Measurements from ENCODE around the gene ABLIM3. TPM values are rescaled to one million over a fixed set of nuclear protein-coding genes. Genes with fewer than 3 reads are reported as not detected.

Gene ABLIM3
- total RNA-seq, 2 experiments from 2014 or later = not detected

- DNase-seq = no peak
- Mint-ChIP-seq H3K36me3 (ENCODE audit: low read depth) (no peaks in the 10 kb centered on the region), H3K9me3 (no peaks in the 10 kb centered on the region), H3K27me3 (ENCODE audit: low read depth) (peaks cover 7% of the 10 kb centered on the region), H3K4me3 (no peak overlapping the region), H3K4me1 (ENCODE audit: low read depth) (no peaks in the 10 kb centered on the region), H3K27ac (no peak overlapping the region)
- intact Hi-C loops (cut with micrococcal nuclease) = no loop called here
- CTCF ChIA-PET = interaction anchor here (0.7 to 10.3 kb wide), 5 partner anchors 8 to 402 kb away, joined by 3 to 88 read pairs (median 5); no protein-coding TSS in a partner anchor
Observed at GRCh38 chr5:149134778-149135500, 6.4 kb upstream of the ABLIM3 start.

GRCh38 chr5:149135536-149136201 is 5.6 kb upstream of the ABLIM3 start:
- Mint-ChIP-seq H3K27me3 (ENCODE audit: low read depth) (peaks cover 7% of the 10 kb centered on the region), H3K9me3 (no peaks in the 10 kb centered on the region), H3K27ac (no peak overlapping the region), H3K4me1 (ENCODE audit: low read depth) (no peaks in the 10 kb centered on the region), H3K36me3 (ENCODE audit: low read depth) (no peaks in the 10 kb centered on the region), H3K4me3 (no peak overlapping the region)
- no peak for DNase-seq
- CTCF ChIA-PET = interaction anchor here (2.0 to 10.3 kb wide), 2 partner anchors 129 to 133 kb away, joined by 9 to 88 read pairs; no protein-coding TSS in a partner anchor
- intact Hi-C loops (cut with micrococcal nuclease) = no loop called here

GRCh38 chr5:149138182-149138923 is 2.9 kb upstream of the ABLIM3 start:
- H3K27ac Mint-ChIP-seq = no peak overlapping the region
- DNase-seq = no peak
- H3K4me3 Mint-ChIP-seq = no peak overlapping the region
- intact Hi-C loops (cut with micrococcal nuclease) = no loop called here
- no peaks in the 10 kb centered on the region for H3K36me3 Mint-ChIP-seq (ENCODE audit: low read depth)
- H3K9me3 Mint-ChIP-seq = no peaks in the 10 kb centered on the region
- peaks cover 9% of the 10 kb centered on the region for H3K27me3 Mint-ChIP-seq (ENCODE audit: low read depth)
- CTCF ChIA-PET = interaction anchor here (0.8 to 10.3 kb wide), 4 partner anchors 12 to 131 kb away, joined by 3 to 88 read pairs (median 32); no protein-coding TSS in a partner anchor
- peaks cover 2% of the 10 kb centered on the region for H3K4me1 Mint-ChIP-seq (ENCODE audit: low read depth)

- CTCF ChIA-PET = interaction anchor here (0.6 to 10.3 kb wide), 9 partner anchors 8 to 865 kb away, joined by 3 to 88 read pairs (median 5); no protein-coding TSS in a partner anchor
- no peak for DNase-seq
- no peak overlapping the region for H3K27ac Mint-ChIP-seq
- H3K4me1 Mint-ChIP-seq (ENCODE audit: low read depth) = peaks cover 2% of the 10 kb centered on the region
- intact Hi-C loops (cut with micrococcal nuclease) = loop anchor here (1.0 kb wide), 3 partner anchors 124 to 231 kb away; no protein-coding TSS in a partner anchor
- H3K27me3 Mint-ChIP-seq (ENCODE audit: low read depth) = peaks cover 12% of the 10 kb centered on the region
- H3K9me3 Mint-ChIP-seq = peaks cover 2% of the 10 kb centered on the region
- peak overlapping the region; percentile 25 for H3K4me3 Mint-ChIP-seq
- H3K36me3 Mint-ChIP-seq (ENCODE audit: low read depth) = no peaks in the 10 kb centered on the region
Observed at GRCh38 chr5:149140197-149141002, 893 bp upstream of the ABLIM3 start.

- H3K27me3 Mint-ChIP-seq (ENCODE audit: low read depth) = peaks cover 13% of the 10 kb centered on the region
- no peak for DNase-seq
- no peaks in the 10 kb centered on the region for H3K36me3 Mint-ChIP-seq (ENCODE audit: low read depth)
- no peak overlapping the region for H3K27ac Mint-ChIP-seq
- intact Hi-C loops (cut with micrococcal nuclease) = loop anchor here (1.0 kb wide), 3 partner anchors 122 to 229 kb away; no protein-coding TSS in a partner anchor
- CTCF ChIA-PET = interaction anchor here (0.6 to 10.3 kb wide), 20 partner anchors 9 to 227 kb away, joined by 3 to 88 read pairs (median 4); no protein-coding TSS in a partner anchor
- peaks cover 2% of the 10 kb centered on the region for H3K4me1 Mint-ChIP-seq (ENCODE audit: low read depth)
- H3K4me3 Mint-ChIP-seq = peak overlapping the region; percentile 45
- H3K9me3 Mint-ChIP-seq = peaks cover 2% of the 10 kb centered on the region
Observed at GRCh38 chr5:149141957-149142851, 911 bp downstream of the ABLIM3 start.

- CTCF ChIA-PET = interaction anchor here (0.8 to 10.3 kb wide), 6 partner anchors 22 to 224 kb away, joined by 3 to 88 read pairs (median 5); no protein-coding TSS in a partner anchor
- intact Hi-C loops (cut with micrococcal nuclease) = no loop called here
- peaks cover 2% of the 10 kb centered on the region for H3K9me3 Mint-ChIP-seq
Observed at GRCh38 chr5:149143470-149143869, 2.2 kb downstream of the ABLIM3 start.

GRCh38 chr5:149144637-149145036 is 3.3 kb downstream of the ABLIM3 start:
- Mint-ChIP-seq H3K27ac (no peak overlapping the region), H3K36me3 (ENCODE audit: low read depth) (no peaks in the 10 kb centered on the region), H3K4me1 (ENCODE audit: low read depth) (peaks cover 2% of the 10 kb centered on the region), H3K9me3 (peaks cover 2% of the 10 kb centered on the region), H3K27me3 (ENCODE audit: low read depth) (peaks cover 11% of the 10 kb centered on the region), H3K4me3 (no peak overlapping the region)
- no peak for DNase-seq
- CTCF ChIA-PET = interaction anchor here (0.6 to 7.7 kb wide), 5 partner anchors 122 to 227 kb away, joined by 3 to 61 read pairs (median 4); no protein-coding TSS in a partner anchor
- intact Hi-C loops (cut with micrococcal nuclease) = no loop called here

More at GRCh38 chr5:149143470-149143869, 2.2 kb downstream of the ABLIM3 start:
- H3K4me1 Mint-ChIP-seq (ENCODE audit: low read depth) = peaks cover 2% of the 10 kb centered on the region
- H3K4me3 Mint-ChIP-seq = no peak overlapping the region
- no peaks in the 10 kb centered on the region for H3K36me3 Mint-ChIP-seq (ENCODE audit: low read depth)
- no peak for DNase-seq
- no peak overlapping the region for H3K27ac Mint-ChIP-seq
- peaks cover 11% of the 10 kb centered on the region for H3K27me3 Mint-ChIP-seq (ENCODE audit: low read depth)

GRCh38 chr5:149145138-149145537 is 3.8 kb downstream of the ABLIM3 start:
- no peak overlapping the region for H3K27ac Mint-ChIP-seq
- DNase-seq = no peak
- H3K4me1 Mint-ChIP-seq (ENCODE audit: low read depth) = peaks cover 2% of the 10 kb centered on the region
- no peak overlapping the region for H3K4me3 Mint-ChIP-seq
- H3K36me3 Mint-ChIP-seq (ENCODE audit: low read depth) = no peaks in the 10 kb centered on the region
- CTCF ChIA-PET = interaction anchor here (0.6 to 7.7 kb wide), 4 partner anchors 122 to 227 kb away, joined by 3 to 61 read pairs (median 4); no protein-coding TSS in a partner anchor
- peaks cover 11% of the 10 kb centered on the region for H3K27me3 Mint-ChIP-seq (ENCODE audit: low read depth)
- intact Hi-C loops (cut with micrococcal nuclease) = no loop called here
- H3K9me3 Mint-ChIP-seq = peaks cover 2% of the 10 kb centered on the region

- H3K36me3 Mint-ChIP-seq (ENCODE audit: low read depth) = no peaks in the 10 kb centered on the region
- peaks cover 2% of the 10 kb centered on the region for H3K9me3 Mint-ChIP-seq
- no peak overlapping the region for H3K4me3 Mint-ChIP-seq
- intact Hi-C loops (cut with micrococcal nuclease) = no loop called here
- DNase-seq = no peak
- CTCF ChIA-PET = interaction anchor here (1.1 kb wide), 1 partner anchor 99 kb away, joined by 3 read pairs; no protein-coding TSS in a partner anchor
- peaks cover 10% of the 10 kb centered on the region for H3K27me3 Mint-ChIP-seq (ENCODE audit: low read depth)
- no peaks in the 10 kb centered on the region for H3K4me1 Mint-ChIP-seq (ENCODE audit: low read depth)
- no peak overlapping the region for H3K27ac Mint-ChIP-seq
Observed at GRCh38 chr5:149147676-149148075, 6.4 kb downstream of the ABLIM3 start.

- H3K27ac Mint-ChIP-seq = no peak overlapping the region
- no peaks in the 10 kb centered on the region for H3K36me3 Mint-ChIP-seq (ENCODE audit: low read depth)
- intact Hi-C loops (cut with micrococcal nuclease) = no loop called here
- H3K4me1 Mint-ChIP-seq (ENCODE audit: low read depth) = no peaks in the 10 kb centered on the region
- H3K4me3 Mint-ChIP-seq = no peak overlapping the region
- peaks cover 7% of the 10 kb centered on the region for H3K27me3 Mint-ChIP-seq (ENCODE audit: low read depth)
- peaks cover under 1% of the 10 kb centered on the region for H3K9me3 Mint-ChIP-seq
- CTCF ChIA-PET = interaction anchor here (0.9 kb wide), 1 partner anchor 222 kb away, joined by 3 read pairs; no protein-coding TSS in a partner anchor
- no peak for DNase-seq
Observed at GRCh38 chr5:149149942-149150341, 8.6 kb downstream of the ABLIM3 start.

Measured in activated naive CD4-positive, alpha-beta T cell treated with anti-CD3 and anti-CD28 coated beads for 36 hours (primary cell).